K562 (cell line): ENCODE measurements around the gene MATCAP1. TPM values are rescaled to one million over a fixed set of nuclear protein-coding genes. Genes with fewer than 3 reads are reported as not detected.

Source experiments
- ATAC-seq: fragments of 200-7000 bp; cut with Tn5 transposase; 3 replicates; pipeline ENCODE4 v1.9.1; 2020; ENCODE audit warnings: moderate library complexity
- BruUV-seq: library from RNA; stranded (reverse); fragments of 400-500 nt; replicated peaks from 2 replicates; lab custom pipeline; 2021; lab: Mats Ljungman, UMichigan
- CTCF ChIA-PET: fragments of 300-600 bp; formaldehyde crosslinking; extraction: SDS; loops from one replicate; lab custom pipeline; 2021; ENCODE audit warnings: low intra/inter-chr PET ratio; lab: Yijun Ruan, JAX
- POLR2A ChIA-PET: fragments of 300-600, 350-650 bp; sonication (Branson Sonifier 250); formaldehyde crosslinking; extraction: SDS; loops from one replicate; lab custom pipeline; 2021; ENCODE audit warnings: antibody characterized with exemption, inconsistent platforms; lab: Yijun Ruan, JAX
- DNase-seq, 4 experiments: peaks; one replicate each; pipeline versions ENCODE4 v3.0.0 to v3.0.0-alpha.2; 2011 to 2018; ENCODE audit warnings: low spot score in 3 of 4, mixed read lengths in 3 of 4; ENCODE audit errors: extremely low read depth in 1 of 4
- FAIRE-seq: peaks from 2 replicates; lab custom pipeline; 2011; peaks lifted over from hg19 to GRCh38; lab: Jason Lieb, UNC
- H2AFZ ChIP-seq: 2 replicates; pipeline ENCODE4 v1.6.0; 2011; ENCODE audit warnings: low read depth, low read length, control low read depth, inconsistent platforms
- H3K27ac ChIP-seq: fragments of 200-600 bp; 3 replicates; pipeline ENCODE4 v1.8.0; 2011; ENCODE audit warnings: low read depth, mild to moderate bottlenecking, control low read depth, inconsistent platforms, low read length, moderate library complexity, mixed read lengths; ENCODE audit errors: extremely low read depth
- H3K27me3 ChIP-seq, 2 experiments: fragments of 300-600 bp in 1 of 2; 2 replicates in 1 of 2; 3 replicates in 1 of 2; pipeline versions ENCODE4 v1.6.0 to v1.8.0; 2011; ENCODE audit warnings: inconsistent platforms in 2 of 2, low read length in 2 of 2, mild to moderate bottlenecking in 1 of 2, mixed read lengths in 1 of 2, moderate library complexity in 1 of 2; ENCODE audit not compliant: control insufficient read depth in 2 of 2, insufficient read depth in 2 of 2
- H3K36me3 ChIP-seq: fragments of 300-600 bp; 3 replicates; pipeline ENCODE4 v1.8.0; 2011; ENCODE audit warnings: mild to moderate bottlenecking, low read length, inconsistent platforms; ENCODE audit not compliant: control insufficient read depth, insufficient read depth
- H3K4me1 ChIP-seq, 2 experiments: fragments of 200-600 bp in 1 of 2; replicated peaks in 1 of 2; 2 replicates in 1 of 2; 3 replicates in 1 of 2; pipeline versions ENCODE4 v1.5.1 to v1.8.0; 2011; ENCODE audit warnings: inconsistent platforms in 2 of 2, low read length in 2 of 2, mild to moderate bottlenecking in 1 of 2, mixed read lengths in 1 of 2, moderate library complexity in 1 of 2; ENCODE audit not compliant: control insufficient read depth in 2 of 2, insufficient read depth in 2 of 2
- H3K4me2 ChIP-seq: 2 replicates; pipeline ENCODE4 v1.6.1; 2011; ENCODE audit warnings: low read length, control low read depth, inconsistent platforms, mixed read lengths; ENCODE audit not compliant: insufficient read depth
- H3K4me3 ChIP-seq: fragments of 200-600 bp; sonication (generic), shearing (Covaris generic); 2 replicates; pipeline ENCODE4 v1.5.1; 2016; ENCODE audit warnings: control low read depth, inconsistent platforms
- H3K79me2 ChIP-seq: fragments of 200-600 bp; 3 replicates; pipeline ENCODE4 v1.8.0; 2011; ENCODE audit warnings: low read length, inconsistent platforms; ENCODE audit not compliant: control insufficient read depth, insufficient read depth
- H3K9ac ChIP-seq, 2 experiments: 2 replicates each; pipeline versions ENCODE4 v1.6.0 to v1.6.1; 2011; ENCODE audit warnings: low read depth in 2 of 2, low read length in 2 of 2, control low read depth in 1 of 2, inconsistent platforms in 1 of 2, mild to moderate bottlenecking in 1 of 2, mixed read lengths in 1 of 2; ENCODE audit not compliant: insufficient read depth in 1 of 2
- H3K9me1 ChIP-seq: one replicate; pipeline ENCODE4 v1.6.0; 2011; ENCODE audit warnings: inconsistent platforms, mild to moderate bottlenecking, low read length, moderate library complexity; ENCODE audit not compliant: control insufficient read depth, insufficient read depth
- H3K9me3 ChIP-seq: replicated peaks from 2 replicates; pipeline ENCODE4 v1.5.1; 2011; ENCODE audit warnings: low read depth, low read length, inconsistent platforms; ENCODE audit not compliant: control insufficient read depth, insufficient read depth
- H4K20me1 ChIP-seq: replicated peaks from 2 replicates; pipeline ENCODE4 v1.6.1; 2011; ENCODE audit warnings: low read length, inconsistent platforms, mixed read lengths; ENCODE audit not compliant: control insufficient read depth, insufficient read depth
- ARID2 ChIP-seq: fragments of 450-650 bp; IDR thresholded peaks from 2 replicates; pipeline ENCODE4 v1.6.1; 2017; ENCODE audit warnings: antibody characterized with exemption, mild to moderate bottlenecking
- BCL6 ChIP-seq: fragments of 250-450 bp; sonication (Bioruptor Pico); IDR thresholded peaks from 2 replicates; pipeline ENCODE4 v1.4.0; 2020
- BCOR ChIP-seq: fragments of 450-650 bp; IDR thresholded peaks from 2 replicates; pipeline ENCODE4 v1.6.1; 2016
- BRD9 ChIP-seq: fragments of 450-650 bp; IDR thresholded peaks from 2 replicates; pipeline ENCODE4 v1.6.1; 2018; ENCODE audit warnings: low read depth; ENCODE audit not compliant: partially characterized antibody
- DDX20 ChIP-seq: fragments of 450-650 bp; IDR thresholded peaks from 2 replicates; pipeline ENCODE4 v1.6.1; 2016; ENCODE audit warnings: missing genetic modification characterization, low read depth, mild to moderate bottlenecking, missing compliant biosample characterization, moderate library complexity
- DPF2 ChIP-seq: fragments of 450-650 bp; IDR thresholded peaks from 2 replicates; pipeline ENCODE4 v1.6.1; 2016
- EZH2 ChIP-seq: IDR thresholded peaks from 2 replicates; pipeline ENCODE4 v1.6.1; 2012; ENCODE audit warnings: low read depth, mild to moderate bottlenecking, inconsistent platforms, low read length, borderline replicate concordance
- FOSL1 ChIP-seq: fragments of 200-800 bp; sonication (Bioruptor generic); conservative IDR thresholded peaks from 2 replicates; pipeline ENCODE4 v1.6.1; 2016; ENCODE audit warnings: missing genetic modification characterization, missing compliant biosample characterization
- HDGF ChIP-seq: fragments of 450-650 bp; IDR thresholded peaks from 2 replicates; pipeline ENCODE4 v1.6.1; 2016
- MTA3 ChIP-seq: fragments of 450-650 bp; formaldehyde crosslinking; IDR thresholded peaks from 2 replicates; pipeline ENCODE4 v1.6.1; 2017; ENCODE audit warnings: mild to moderate bottlenecking, borderline replicate concordance
- NCOA6 ChIP-seq: fragments of 450-650 bp; IDR thresholded peaks from 2 replicates; pipeline ENCODE4 v1.6.1; 2017; ENCODE audit warnings: mild to moderate bottlenecking
- RBM14 ChIP-seq: fragments of 200-400 bp; formaldehyde crosslinking; IDR thresholded peaks from 2 replicates; pipeline ENCODE4 v1.6.1; 2018; ENCODE audit warnings: low read depth, mild to moderate bottlenecking, low read length, moderate library complexity, borderline replicate concordance; ENCODE audit not compliant: insufficient read depth
- SMARCE1 ChIP-seq: fragments of 450-650 bp; IDR thresholded peaks from 2 replicates; pipeline ENCODE4 v1.7.1; 2016; ENCODE audit warnings: mild to moderate bottlenecking
- ZEB2 ChIP-seq: fragments of 450-650 bp; IDR thresholded peaks from 2 replicates; pipeline ENCODE4 v1.6.1; 2016
- ZNF445 ChIP-seq: fragments of 250-450 bp; sonication (Bioruptor Pico); IDR thresholded peaks from 2 replicates; pipeline ENCODE4 v1.4.0; 2020; ENCODE audit warnings: low read depth, mild to moderate bottlenecking, moderate library complexity
- ZNF766 ChIP-seq: fragments of 200-800 bp; sonication (Bioruptor generic); conservative IDR thresholded peaks from 2 replicates; pipeline ENCODE4 v1.6.1; 2016; ENCODE audit warnings: missing genetic modification characterization, missing compliant biosample characterization
- WGBS: fragments of 100-300 bp; shearing (Covaris generic); methylation state at CpG from one replicate; pipeline ENCODE4 v1.1.6; 2016; ENCODE audit warnings: low coverage, mixed read lengths; ENCODE audit not compliant: insufficient coverage; ENCODE audit errors: missing lambda C conversion rate; 5-methylcytosine and 5-hydroxymethylcytosine counted together
- in situ Hi-C: fragments of 300-500 bp; cut with MboI; formaldehyde crosslinking; loops from 4 replicates; pipeline ENCODE4 v1.15.0; 2018; ENCODE audit warnings: inconsistent platforms, mixed read lengths
- intact Hi-C: fragments of 100-400 bp; cut with micrococcal nuclease; formaldehyde crosslinking; loops from 2 replicates; pipeline ENCODE4 v1.14.2; 2022
- polyA plus RNA-seq, 8 experiments: library from polyadenylated mRNA; depleted of rRNA in 4 of 8; stranded (reverse) in 5 of 8; unstranded in 3 of 8; fragments of >200 nt; fragmentation: Nextera tagmentation in 2 of 8; fragmentation: Illumina TruSeq in 1 of 8; extraction: Ambion mirVana in 2 of 8; extraction: Trizol in 1 of 8; gene quantifications; 2 replicates each; pipeline versions ENCODE4 v1.2.1 to v1.2.3, GENCODE V29; 2011 to 2014; ENCODE audit warnings: inconsistent platforms in 1 of 8, missing spikeins in 1 of 8
- total RNA-seq, 7 experiments: library from RNA; depleted of rRNA in 6 of 7; stranded (reverse); fragments of >200 nt in 6 of 7; fragmentation: Illumina TruSeq in 2 of 7; extraction: Trizol in 2 of 7; gene quantifications; 2 replicates each; pipeline versions ENCODE4 v1.2.1 to v1.2.3, GENCODE V29; 2011 to 2021; ENCODE audit warnings: low replicate concordance in 1 of 7
- TF ChIP-seq, protein P1 (sequence below): sonication (generic); formaldehyde crosslinking; IDR thresholded peaks from 2 replicates; pipeline ENCODE4 v1.8.1; 2023; ENCODE audit warnings: mild to moderate bottlenecking, missing genetic modification reagents
- TF ChIP-seq, protein P2 (sequence below): sonication (generic); formaldehyde crosslinking; IDR thresholded peaks from 2 replicates; pipeline ENCODE4 v1.9.0; 2022; ENCODE audit warnings: mild to moderate bottlenecking, missing genetic modification reagents

The MATCAP1 gene
- total and polyA plus RNA-seq, 9 of the 15 experiments (the other 6 are each of a cell fraction or from before 2014, with no cell fraction given), result 3.4 to 20.5 (median 10.3) TPM

DNA sequence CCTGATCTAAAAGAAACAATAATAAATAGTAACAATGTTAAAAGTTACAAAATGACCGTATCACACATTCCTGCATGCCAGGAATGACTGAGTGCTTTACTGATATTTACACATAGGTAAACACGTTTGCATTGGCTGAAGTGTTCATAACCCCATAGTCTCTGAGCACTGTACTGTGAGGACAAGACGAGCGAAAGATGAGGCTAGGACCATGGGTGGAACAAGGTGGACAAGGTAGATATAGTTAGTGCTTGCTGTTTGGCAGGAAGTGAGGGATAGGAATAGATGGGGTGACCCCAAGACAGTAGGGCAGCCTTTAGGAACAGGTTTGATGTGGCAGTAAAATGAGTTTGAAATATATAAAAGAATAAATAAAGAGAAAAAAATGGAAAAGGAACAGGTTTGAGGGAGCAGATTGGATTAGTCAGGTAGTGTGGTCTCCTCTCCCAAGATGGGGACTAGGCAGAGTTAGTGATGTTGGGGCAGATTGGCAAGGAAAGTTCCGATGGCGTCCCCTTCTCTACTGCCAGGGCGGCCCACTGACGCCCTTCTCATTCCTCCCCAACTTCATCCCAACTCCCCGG, 7.7 kb upstream of the MATCAP1 start:
- intact Hi-C loops, result loop anchor here (5.0 kb wide), 1 partner anchor 36 kb away; the partner anchor contains the start of gene TMEM208
- ChIA-PET POLR2A (interaction anchor here (0.7 to 1.0 kb wide), 2 partner anchors 15 to 171 kb away, joined by 3 read pairs; no protein-coding TSS in a partner anchor), CTCF (no interaction called here)
- Histone ChIP-seq H3K79me2 (peaks cover 46% of the 10 kb centered on the region), H3K36me3 (peaks cover 38% of the 10 kb centered on the region), H3K27ac (peak overlapping the region; percentile 50; the same call in 2 of the 3 replicates), H3K4me3 (peak overlapping the region; percentile 83), H3K4me1 (peaks cover 38 to 72% of the 10 kb centered on the region in 2 experiments), H3K9me3 (no peaks in the 10 kb centered on the region), H2AFZ (peak overlapping the region; percentile 88), H3K27me3 (no peaks in the 10 kb centered on the region), H3K4me2 (peak overlapping the region; percentile 97), H3K9ac (peak overlapping the region in 1 of 2 experiments; percentile 24; a peak in 3 of 4 replicates), H3K9me1 (no peaks in the 10 kb centered on the region), H4K20me1 (no peaks in the 10 kb centered on the region)
- ATAC-seq (peak; percentile 12), DNase-seq (no peak), FAIRE-seq (no peak)
- in situ Hi-C loops, result no loop called here
- BruUV-seq, result no TSS peak
- TF ChIP-seq HDGF (0 out of 2 replicates have a peak, but pooled peaks have one; percentile 52), NCOA6 (no peak), DPF2 (peak; percentile 12; the same call in 1 of the 2 replicates), SMARCE1 (0 out of 2 replicates have a peak, but pooled peaks have one; percentile 22), DDX20 (tag) (no peak), ZEB2 (0 out of 2 replicates have a peak, but pooled peaks have one; percentile 35), ARID2 (no peak), BRD9 (peak; percentile 56), ZNF766 (CRISPR knock-in tag) (no peak), BCOR (0 out of 2 replicates have a peak, but pooled peaks have one; percentile 8), ZNF445 (no peak), RBM14 (no peak), MTA3 (no peak), BCL6 (no peak), EZH2 (no peak), FOSL1 (tag) (no peak; the same call in 1 of the 2 replicates)
- TF ChIP-seq, protein P1, sequence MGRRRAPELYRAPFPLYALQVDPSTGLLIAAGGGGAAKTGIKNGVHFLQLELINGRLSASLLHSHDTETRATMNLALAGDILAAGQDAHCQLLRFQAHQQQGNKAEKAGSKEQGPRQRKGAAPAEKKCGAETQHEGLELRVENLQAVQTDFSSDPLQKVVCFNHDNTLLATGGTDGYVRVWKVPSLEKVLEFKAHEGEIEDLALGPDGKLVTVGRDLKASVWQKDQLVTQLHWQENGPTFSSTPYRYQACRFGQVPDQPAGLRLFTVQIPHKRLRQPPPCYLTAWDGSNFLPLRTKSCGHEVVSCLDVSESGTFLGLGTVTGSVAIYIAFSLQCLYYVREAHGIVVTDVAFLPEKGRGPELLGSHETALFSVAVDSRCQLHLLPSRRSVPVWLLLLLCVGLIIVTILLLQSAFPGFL (CRISPR knock-in tag), result 0 out of 2 replicates have a peak, but pooled peaks have one; percentile 31
- TF ChIP-seq, protein P2, sequence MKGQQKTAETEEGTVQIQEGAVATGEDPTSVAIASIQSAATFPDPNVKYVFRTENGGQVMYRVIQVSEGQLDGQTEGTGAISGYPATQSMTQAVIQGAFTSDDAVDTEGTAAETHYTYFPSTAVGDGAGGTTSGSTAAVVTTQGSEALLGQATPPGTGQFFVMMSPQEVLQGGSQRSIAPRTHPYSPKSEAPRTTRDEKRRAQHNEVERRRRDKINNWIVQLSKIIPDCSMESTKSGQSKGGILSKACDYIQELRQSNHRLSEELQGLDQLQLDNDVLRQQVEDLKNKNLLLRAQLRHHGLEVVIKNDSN (CRISPR knock-in tag), result no peak
- 6% methylated on average over 9 of the region's 9 CpGs for WGBS
